ENCODE data around the gene ZNF282.
"Not testable (repeated sequence)": the region's sequence is repeated elsewhere in the genome, so short reads cannot be mapped to it uniquely, and the experiment has no call there.

Gene ZNF282

DNA sequence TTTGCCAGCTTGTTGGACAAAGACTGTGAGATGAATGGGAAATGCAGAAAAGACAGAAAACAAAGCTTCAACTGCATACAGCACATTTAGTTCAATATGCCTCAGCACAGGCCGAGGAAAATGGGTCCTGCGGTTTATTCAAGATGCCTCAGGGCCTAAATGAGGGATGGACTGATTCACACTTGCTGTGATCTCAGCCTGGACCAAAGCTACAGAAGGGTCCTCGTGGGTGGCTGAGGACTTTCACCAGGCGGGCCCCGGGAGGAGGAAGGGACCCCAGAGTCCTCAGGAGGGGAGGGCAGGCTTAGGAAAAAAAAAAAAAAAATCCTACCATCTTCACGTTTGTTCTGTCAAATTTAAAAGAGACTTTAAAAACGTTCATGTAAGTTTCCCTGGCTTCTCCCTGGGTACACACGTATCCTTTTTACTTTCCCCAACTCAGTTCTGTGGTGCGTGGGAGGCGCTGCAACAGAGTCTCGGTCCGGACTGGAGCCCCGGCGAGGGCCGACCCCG lies 66.0 kb downstream of the ZNF282 start:
- peak in 1 of 3 experiments; percentile 73 for DNase-seq

DNA sequence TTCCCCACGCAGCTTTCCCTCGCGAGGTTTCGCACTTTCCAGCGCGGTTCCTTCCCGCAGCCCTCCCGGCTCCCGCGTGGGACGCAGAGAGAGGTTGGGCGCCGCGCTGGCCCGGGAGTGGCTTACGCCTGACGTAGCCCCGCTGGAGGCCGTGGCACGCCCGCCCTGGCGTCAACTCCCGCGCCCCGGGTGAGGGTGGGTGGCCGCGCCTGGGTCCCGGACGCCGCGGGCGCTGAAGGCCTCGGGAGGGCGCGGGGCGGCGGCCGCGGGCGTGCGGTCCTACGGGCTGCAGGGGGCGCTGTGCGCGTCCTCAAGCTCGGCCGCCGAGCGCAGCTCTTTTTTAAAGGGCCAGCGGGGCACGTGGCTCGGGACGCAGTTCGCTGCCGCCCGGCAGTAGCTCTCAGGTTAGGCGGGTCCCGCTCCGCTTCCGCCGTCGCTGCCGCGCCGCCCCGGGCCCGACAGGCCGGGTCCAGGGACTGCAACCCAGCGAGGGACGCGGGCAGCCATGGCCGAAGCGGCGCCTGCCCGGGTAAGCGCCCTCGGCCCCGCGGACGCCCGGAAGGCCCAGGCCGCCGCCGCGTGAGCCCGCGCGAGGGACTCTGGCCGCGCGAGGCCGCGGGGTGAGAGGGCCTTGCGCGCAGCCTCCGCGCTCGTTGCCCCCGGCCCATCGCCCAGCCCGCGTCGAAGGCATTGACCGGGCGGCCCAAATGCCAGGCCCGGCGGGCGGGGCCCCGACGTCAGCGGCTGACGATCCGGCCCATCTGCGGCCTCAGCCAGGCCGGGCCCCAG lies 66.7 kb downstream of the ZNF282 start, which contains the start of gene ZNF783:
TSS of gene ZNF783 (plus strand) at position 368 of the 789 bp plus-strand sequence. CDS start at position 506, 138 bp downstream.
- peak; percentile 89 to 94 (median 93) for DNase-seq

DNA sequence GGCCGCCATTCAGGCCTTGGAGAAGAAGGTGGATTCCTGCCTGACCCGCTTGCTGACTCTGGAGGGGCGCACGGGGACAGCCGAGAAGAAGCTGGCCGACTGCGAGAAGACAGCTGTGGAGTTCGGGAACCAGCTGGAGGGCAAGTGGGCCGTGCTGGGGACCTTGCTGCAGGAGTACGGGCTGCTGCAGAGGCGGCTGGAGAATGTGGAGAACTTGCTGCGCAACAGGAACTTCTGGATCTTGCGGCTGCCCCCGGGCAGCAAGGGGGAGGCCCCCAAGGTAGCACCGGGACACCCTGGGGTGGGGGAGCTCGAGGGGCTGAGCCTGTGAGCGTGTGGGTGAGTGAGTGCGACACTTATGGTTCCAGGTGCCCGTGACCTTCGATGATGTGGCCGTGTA lies 71.1 kb downstream of the ZNF282 start:
- DNase-seq, result no peak

DNA sequence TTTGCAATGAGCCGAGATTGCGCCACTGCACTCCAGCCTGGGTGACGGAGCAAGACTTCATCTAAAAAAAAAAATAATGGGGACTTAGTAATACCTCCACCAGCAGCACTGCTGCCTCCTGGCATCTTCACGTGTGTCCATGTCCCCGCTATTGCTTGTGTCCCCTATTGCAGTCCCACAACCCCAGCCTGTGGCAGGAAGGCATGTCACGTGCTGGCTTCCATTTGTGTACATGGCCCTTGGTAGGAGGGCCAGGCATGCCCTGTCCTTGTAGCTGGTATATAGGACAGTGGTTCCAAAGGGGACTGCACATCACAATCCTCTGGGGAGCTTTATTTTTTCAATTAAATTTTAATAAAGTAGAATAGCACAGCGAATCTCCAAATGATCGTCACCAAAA lies 72.4 kb downstream of the ZNF282 start:
- DNase-seq, result no peak

DNA sequence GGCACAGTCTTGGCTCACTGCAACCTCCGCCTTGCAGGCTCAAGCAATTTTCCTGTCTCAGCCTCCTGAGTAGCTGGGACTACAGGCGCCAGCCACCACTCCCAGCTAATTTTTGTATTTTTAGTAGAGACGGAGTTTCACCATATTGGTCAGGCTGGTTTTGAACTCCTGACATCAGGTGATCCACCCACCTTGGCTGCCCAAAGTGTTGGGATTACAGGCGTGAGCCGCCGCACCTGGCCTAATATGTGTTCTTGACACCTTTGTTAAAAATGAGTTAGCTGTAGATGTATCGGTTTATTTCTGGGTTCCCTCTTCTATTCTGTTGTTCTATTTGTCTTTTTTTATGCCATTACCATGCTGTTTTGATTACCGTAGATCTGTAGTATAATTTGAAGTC lies 79.1 kb downstream of the ZNF282 start:
- not testable (repeated sequence) for DNase-seq

Measured in NCI-H1417 (cell line).